Measurements from ENCODE around the gene FOXA3. TPM values are rescaled to one million over a fixed set of nuclear protein-coding genes. Genes with fewer than 3 reads are reported as not detected.

The FOXA3 gene
- total RNA-seq, 1 experiment from 2014 or later, result 5.8 TPM

DNA sequence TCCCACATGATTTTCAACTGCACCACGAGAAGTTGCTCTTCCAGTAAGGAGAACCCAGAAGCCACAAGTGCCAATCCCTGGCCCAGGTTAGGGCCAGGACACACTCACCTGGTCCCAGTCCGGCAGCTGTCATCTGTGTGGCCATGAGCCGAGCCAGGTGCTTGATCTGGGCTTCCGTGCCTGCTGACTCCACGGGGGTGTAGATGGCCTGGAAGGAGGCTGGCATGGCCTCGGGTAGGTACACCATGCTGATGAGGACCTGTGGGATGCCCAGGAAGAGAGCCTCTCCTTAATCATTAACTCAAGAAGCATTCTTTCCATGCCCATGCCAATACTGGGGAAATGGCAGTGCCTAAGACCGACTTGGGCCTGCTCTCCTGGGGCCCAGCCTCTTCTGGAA is 29.2 kb upstream of the FOXA3 start:
- ChIA-PET RAD21 (ENCODE audit: low non-redundant PET in 1 of 2, low total read pairs in 2 of 2, uncharacterized antibody in 2 of 2, unreplicated experiment in 2 of 2) (no interaction called here), POLR2A (interaction anchor here (1.6 kb wide), 1 partner anchor 28 kb away, joined by 3 read pairs; the partner anchor contains the start of gene SYMPK), CTCF (interaction anchor here (1.5 kb wide), 1 partner anchor 18 kb away, joined by 5 read pairs; no protein-coding TSS in a partner anchor)
- Histone ChIP-seq H3K36me3 (ENCODE audit: control insufficient read depth in 1 of 2, insufficient read depth in 2 of 2, low read length in 2 of 2) (peaks cover 54 to 66% of the 10 kb centered on the region in 2 experiments), H3K4me3 (replicated peaks in 1 of 2; ENCODE audit: low read depth in 1 of 2, low read length in 2 of 2) (no peak overlapping the region), H3K4me2 (ENCODE audit: low read length) (no peak overlapping the region), H3K4me1 (ENCODE audit: control insufficient read depth in 1 of 2, insufficient read depth in 2 of 2, low read length in 2 of 2) (no peaks in the 10 kb centered on the region), H3K79me2 (ENCODE audit: insufficient read depth, low read length) (0 out of 2 replicates have a peak, but pooled peaks cover 3% of the 10 kb centered on the region), H2AFZ (ENCODE audit: low read depth, low read length, poor library complexity, severe bottlenecking) (no peak overlapping the region), H3K27me3 (ENCODE audit: insufficient read depth, low read length) (no peaks in the 10 kb centered on the region), H3K9me2 (ENCODE audit: insufficient read depth) (no peaks in the 10 kb centered on the region), H3K9me3 (ENCODE audit: control insufficient read depth in 1 of 2, insufficient read depth in 1 of 2, low read depth in 1 of 2, low read length in 2 of 2) (peaks cover 0 to 6% of the 10 kb centered on the region in 2 experiments; a peak in 1 of 4 replicates), H3K9ac (ENCODE audit: low read length) (no peak overlapping the region), H3K27ac (ENCODE audit: low read depth, low read length) (no peak overlapping the region), H4K20me1 (ENCODE audit: insufficient read depth) (no peaks in the 10 kb centered on the region)
- intact Hi-C loops (cut with micrococcal nuclease), result no loop called here
- BruUV-seq (replicated peaks), result no TSS peak
- ATAC-seq, result no peak
- DNase-seq (ENCODE audit: low read depth, low spot score), result no peak
- TF ChIP-seq SP1 (IDR thresholded peaks at IDR 0.05; ENCODE audit: low read depth) (no peak), RAD21 (IDR thresholded peaks at IDR 0.05; ENCODE audit: low read depth) (no peak), ZNF274 (IDR thresholded peaks at IDR 0.05; ENCODE audit: low read depth, low read length) (no peak), SIN3A (IDR thresholded peaks at IDR 0.05; ENCODE audit: low read depth) (no peak), POLR2A (IDR thresholded peaks at IDR 0.05; ENCODE audit: borderline replicate concordance, extremely low read depth, insufficient read depth, insufficient read length) (no peak), EZH2phosphoT487 (IDR thresholded peaks at IDR 0.05; ENCODE audit: borderline replicate concordance) (no peak), FOSL1 (IDR thresholded peaks at IDR 0.05; ENCODE audit: low read depth) (no peak), ZFX (IDR thresholded peaks at IDR 0.05) (no peak), TCF7L2 (IDR thresholded peaks at IDR 0.05; ENCODE audit: borderline replicate concordance, extremely low read depth, insufficient read depth, insufficient read length) (no peak), SRF (IDR thresholded peaks at IDR 0.05; ENCODE audit: low read depth) (no peak), POLR2AphosphoS5 (IDR thresholded peaks at IDR 0.05; ENCODE audit: low read depth, low read length) (no peak), REST (IDR thresholded peaks at IDR 0.05; ENCODE audit: low read depth) (no peak), ZBTB33 (IDR thresholded peaks at IDR 0.05; ENCODE audit: extremely low read depth, insufficient replicate concordance, low read length) (no peak), EGR1 (IDR thresholded peaks at IDR 0.05; ENCODE audit: low read depth) (no peak), CEBPB (IDR thresholded peaks at IDR 0.05; ENCODE audit: low read depth) (no peak), ELF1 (IDR thresholded peaks at IDR 0.05; ENCODE audit: borderline replicate concordance, low read depth) (no peak)
- TF ChIP-seq, protein P1, sequence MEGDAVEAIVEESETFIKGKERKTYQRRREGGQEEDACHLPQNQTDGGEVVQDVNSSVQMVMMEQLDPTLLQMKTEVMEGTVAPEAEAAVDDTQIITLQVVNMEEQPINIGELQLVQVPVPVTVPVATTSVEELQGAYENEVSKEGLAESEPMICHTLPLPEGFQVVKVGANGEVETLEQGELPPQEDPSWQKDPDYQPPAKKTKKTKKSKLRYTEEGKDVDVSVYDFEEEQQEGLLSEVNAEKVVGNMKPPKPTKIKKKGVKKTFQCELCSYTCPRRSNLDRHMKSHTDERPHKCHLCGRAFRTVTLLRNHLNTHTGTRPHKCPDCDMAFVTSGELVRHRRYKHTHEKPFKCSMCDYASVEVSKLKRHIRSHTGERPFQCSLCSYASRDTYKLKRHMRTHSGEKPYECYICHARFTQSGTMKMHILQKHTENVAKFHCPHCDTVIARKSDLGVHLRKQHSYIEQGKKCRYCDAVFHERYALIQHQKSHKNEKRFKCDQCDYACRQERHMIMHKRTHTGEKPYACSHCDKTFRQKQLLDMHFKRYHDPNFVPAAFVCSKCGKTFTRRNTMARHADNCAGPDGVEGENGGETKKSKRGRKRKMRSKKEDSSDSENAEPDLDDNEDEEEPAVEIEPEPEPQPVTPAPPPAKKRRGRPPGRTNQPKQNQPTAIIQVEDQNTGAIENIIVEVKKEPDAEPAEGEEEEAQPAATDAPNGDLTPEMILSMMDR (IDR thresholded peaks at IDR 0.05 in 2 of 3, conservative IDR thresholded peaks at IDR 0.05 in 1 of 3; ENCODE audit: borderline replicate concordance in 1 of 3, insufficient read depth in 1 of 3, low read depth in 2 of 3, low read length in 2 of 3), result no peak
